DOHH2 (cell line): ENCODE measurements around the gene PLCB4.

Experiments
- H3F3A ChIP-seq: fragments of 200-600 bp; sonication (generic), shearing (Covaris generic); 2 replicates; pipeline ENCODE4 v1.6.0; 2016; ENCODE audit warnings: antibody characterized with exemption, mild to moderate bottlenecking; ENCODE audit not compliant: control insufficient read depth, insufficient read depth
- H3K27ac ChIP-seq: fragments of 200-600 bp; sonication (generic); 2 replicates; pipeline ENCODE4 v1.5.1; 2014; ENCODE audit warnings: low read depth, mild to moderate bottlenecking, low read length, moderate library complexity
- H3K27me3 ChIP-seq: fragments of 200-600 bp; sonication (generic); 2 replicates; pipeline ENCODE4 v1.6.1; 2014; ENCODE audit warnings: mild to moderate bottlenecking, low read length, mixed read lengths; ENCODE audit not compliant: control insufficient read depth
- H3K36me3 ChIP-seq: fragments of 200-600 bp; sonication (generic); 2 replicates; pipeline ENCODE4 v1.6.1; 2014; ENCODE audit warnings: mild to moderate bottlenecking, low read length, moderate library complexity, mixed read lengths; ENCODE audit not compliant: control insufficient read depth
- H3K4me1 ChIP-seq: fragments of 200-600 bp; sonication (generic); 2 replicates; pipeline ENCODE4 v1.6.1; 2014; ENCODE audit warnings: mild to moderate bottlenecking, low read length, mixed read lengths; ENCODE audit not compliant: control insufficient read depth
- H3K4me2 ChIP-seq: fragments of 200-600 bp; sonication (generic); 2 replicates; pipeline ENCODE4 v1.6.0; 2014; ENCODE audit warnings: mild to moderate bottlenecking, low read length, moderate library complexity
- H3K4me3 ChIP-seq: fragments of 200-600 bp; sonication (generic); 2 replicates; pipeline ENCODE4 v1.5.1; 2014; ENCODE audit warnings: mild to moderate bottlenecking, low read length, mixed read lengths
- H3K79me2 ChIP-seq: fragments of 200-600 bp; sonication (generic); 2 replicates; pipeline ENCODE4 v1.6.1; 2014; ENCODE audit warnings: mild to moderate bottlenecking, low read length, mixed read lengths; ENCODE audit not compliant: control insufficient read depth
- H3K9me2 ChIP-seq: fragments of 200-600 bp; sonication (generic); replicated peaks from 2 replicates; pipeline ENCODE4 v1.6.1; 2014; ENCODE audit warnings: mild to moderate bottlenecking, low read length, mixed read lengths; ENCODE audit not compliant: control insufficient read depth
- H3K9me3 ChIP-seq: fragments of 200-600 bp; sonication (generic); 2 replicates; pipeline ENCODE4 v1.6.1; 2014; ENCODE audit warnings: antibody characterized with exemption, low read length, mixed read lengths; ENCODE audit not compliant: control insufficient read depth, insufficient read depth
- H4K20me1 ChIP-seq: fragments of 200-600 bp; sonication (generic); 2 replicates; pipeline ENCODE4 v1.6.0; 2014; ENCODE audit warnings: low read depth, mild to moderate bottlenecking, antibody characterized with exemption, low read length, moderate library complexity; ENCODE audit not compliant: control insufficient read depth, insufficient read depth
- CTCF ChIP-seq: fragments of 200-600 bp; sonication (generic); IDR thresholded peaks from one replicate; pipeline ENCODE4 v1.5.1; 2014; ENCODE audit warnings: antibody characterized with exemption, mild to moderate bottlenecking, low read depth, low read length; ENCODE audit not compliant: poor library complexity, severe bottlenecking
- EZH2phosphoT487 ChIP-seq: fragments of 200-600 bp; sonication (generic); IDR thresholded peaks from 2 replicates; pipeline ENCODE4 v1.6.1; 2017; ENCODE audit warnings: borderline replicate concordance, mild to moderate bottlenecking, antibody characterized with exemption, low read length, moderate library complexity, mixed read lengths

Gene PLCB4

GRCh38 chr20:9323622-9324021 is 254.7 kb downstream of the PLCB4 start:
- H3F3A ChIP-seq = no peaks in the 10 kb centered on the region
- no peak overlapping the region for H3K4me2 ChIP-seq
- H3K79me2 ChIP-seq = no peaks in the 10 kb centered on the region
- H3K4me1 ChIP-seq = no peaks in the 10 kb centered on the region
- no peak overlapping the region for H3K27ac ChIP-seq
- H3K4me3 ChIP-seq = no peak overlapping the region
- TF ChIP-seq CTCF = no peak
- no peak for TF ChIP-seq EZH2phosphoT487
- H3K9me2 ChIP-seq = no peaks in the 10 kb centered on the region
- H4K20me1 ChIP-seq = no peaks in the 10 kb centered on the region
- H3K36me3 ChIP-seq = no peaks in the 10 kb centered on the region
- no peaks in the 10 kb centered on the region for H3K9me3 ChIP-seq
- H3K27me3 ChIP-seq = no peaks in the 10 kb centered on the region

DNA sequence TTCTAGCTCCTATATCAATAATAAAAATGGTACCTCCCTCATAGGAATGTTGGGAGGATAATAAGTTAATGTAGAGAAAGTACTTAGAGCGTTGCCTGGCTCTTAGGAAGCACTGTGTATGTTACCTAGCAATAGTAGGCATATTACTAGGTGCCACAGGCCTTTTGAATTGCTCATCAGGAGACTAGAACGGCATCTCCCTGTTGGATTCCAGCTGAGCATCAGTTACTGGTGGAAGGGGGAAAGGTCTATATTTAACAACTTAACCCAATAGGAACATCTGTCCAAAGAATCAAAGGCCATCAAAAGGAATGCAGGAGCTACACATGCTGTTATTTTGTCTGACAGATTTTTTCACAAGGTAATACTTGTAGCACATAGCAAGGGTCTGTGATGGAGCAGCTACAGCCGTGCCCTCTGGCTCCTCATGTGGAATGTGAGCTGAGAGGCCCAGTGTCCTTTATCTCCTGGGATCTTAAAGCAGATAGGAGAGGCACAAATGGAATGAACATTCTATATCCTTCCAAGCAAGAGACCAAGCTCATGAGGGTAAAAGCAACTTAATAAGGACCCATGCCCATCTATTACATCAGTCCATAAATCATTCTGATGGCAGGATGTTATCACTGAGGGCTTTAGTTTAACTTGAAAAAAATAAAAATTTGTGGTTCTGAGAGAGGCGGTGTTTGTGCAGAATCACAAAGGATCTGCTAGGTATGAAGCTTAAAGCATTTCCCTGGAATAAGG is 260.6 kb downstream of the PLCB4 start:
- TF ChIP-seq EZH2phosphoT487 (no peak), CTCF (no peak)
- Histone ChIP-seq H3K4me3 (no peak overlapping the region), H3K79me2 (no peaks in the 10 kb centered on the region), H3K36me3 (no peaks in the 10 kb centered on the region), H3K4me2 (no peak overlapping the region), H3K27ac (no peak overlapping the region), H3K4me1 (no peaks in the 10 kb centered on the region), H4K20me1 (no peaks in the 10 kb centered on the region), H3F3A (no peaks in the 10 kb centered on the region), H3K9me2 (no peaks in the 10 kb centered on the region), H3K27me3 (no peaks in the 10 kb centered on the region), H3K9me3 (no peaks in the 10 kb centered on the region; the same call in 1 of the 2 replicates)

GRCh38 chr20:9330151-9330550 is 261.3 kb downstream of the PLCB4 start:
- Histone ChIP-seq H3K79me2 (no peaks in the 10 kb centered on the region), H3F3A (no peaks in the 10 kb centered on the region), H3K27me3 (no peaks in the 10 kb centered on the region), H3K36me3 (no peaks in the 10 kb centered on the region), H4K20me1 (no peaks in the 10 kb centered on the region), H3K4me3 (no peak overlapping the region), H3K27ac (no peak overlapping the region), H3K4me1 (no peaks in the 10 kb centered on the region), H3K9me3 (no peaks in the 10 kb centered on the region; the same call in 1 of the 2 replicates), H3K9me2 (no peaks in the 10 kb centered on the region), H3K4me2 (no peak overlapping the region)
- TF ChIP-seq CTCF (no peak), EZH2phosphoT487 (no peak)
